ENCODE results near the gene RNF25.

DNA sequence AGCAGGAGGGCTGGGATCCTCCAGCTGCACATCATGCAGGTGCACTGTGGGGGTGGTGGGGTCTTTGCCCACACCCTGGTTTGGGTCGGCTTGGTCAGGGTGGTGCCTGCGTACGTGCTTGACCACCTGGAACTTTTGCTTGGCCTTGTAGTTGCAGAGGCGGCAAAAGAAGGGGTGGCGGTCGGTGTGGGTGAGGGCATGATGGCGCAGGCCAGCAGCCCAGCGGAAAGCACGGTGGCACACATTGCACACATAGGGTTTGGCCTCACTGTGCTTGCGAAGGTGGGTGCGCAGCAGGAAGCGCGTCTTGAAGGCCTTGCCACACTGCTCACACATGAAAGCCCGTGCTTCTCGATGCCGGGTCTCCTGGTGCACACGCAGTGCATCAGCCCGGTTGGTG, 33.4 kb downstream of the RNF25 start:
- TF ChIP-seq CTCF (conservative IDR thresholded peaks at IDR 0.05; ENCODE audit: low read depth in 2 of 2) (no peak), POLR2AphosphoS5 (IDR thresholded peaks at IDR 0.05; ENCODE audit: low read depth) (no peak), EZH2 (IDR thresholded peaks at IDR 0.05; ENCODE audit: low read depth, unreplicated experiment) (no peak), EZH2phosphoT487 (IDR thresholded peaks at IDR 0.05; ENCODE audit: unreplicated experiment) (no peak), NANOG (IDR thresholded peaks at IDR 0.05; ENCODE audit: borderline replicate concordance) (no peak), ZNF462 (CRISPR knock-in tag; IDR thresholded peaks at IDR 0.05) (no peak), ZNF331 (CRISPR knock-in tag; IDR thresholded peaks at IDR 0.05; ENCODE audit: low read depth) (no peak)
- TF ChIP-seq, protein P1, sequence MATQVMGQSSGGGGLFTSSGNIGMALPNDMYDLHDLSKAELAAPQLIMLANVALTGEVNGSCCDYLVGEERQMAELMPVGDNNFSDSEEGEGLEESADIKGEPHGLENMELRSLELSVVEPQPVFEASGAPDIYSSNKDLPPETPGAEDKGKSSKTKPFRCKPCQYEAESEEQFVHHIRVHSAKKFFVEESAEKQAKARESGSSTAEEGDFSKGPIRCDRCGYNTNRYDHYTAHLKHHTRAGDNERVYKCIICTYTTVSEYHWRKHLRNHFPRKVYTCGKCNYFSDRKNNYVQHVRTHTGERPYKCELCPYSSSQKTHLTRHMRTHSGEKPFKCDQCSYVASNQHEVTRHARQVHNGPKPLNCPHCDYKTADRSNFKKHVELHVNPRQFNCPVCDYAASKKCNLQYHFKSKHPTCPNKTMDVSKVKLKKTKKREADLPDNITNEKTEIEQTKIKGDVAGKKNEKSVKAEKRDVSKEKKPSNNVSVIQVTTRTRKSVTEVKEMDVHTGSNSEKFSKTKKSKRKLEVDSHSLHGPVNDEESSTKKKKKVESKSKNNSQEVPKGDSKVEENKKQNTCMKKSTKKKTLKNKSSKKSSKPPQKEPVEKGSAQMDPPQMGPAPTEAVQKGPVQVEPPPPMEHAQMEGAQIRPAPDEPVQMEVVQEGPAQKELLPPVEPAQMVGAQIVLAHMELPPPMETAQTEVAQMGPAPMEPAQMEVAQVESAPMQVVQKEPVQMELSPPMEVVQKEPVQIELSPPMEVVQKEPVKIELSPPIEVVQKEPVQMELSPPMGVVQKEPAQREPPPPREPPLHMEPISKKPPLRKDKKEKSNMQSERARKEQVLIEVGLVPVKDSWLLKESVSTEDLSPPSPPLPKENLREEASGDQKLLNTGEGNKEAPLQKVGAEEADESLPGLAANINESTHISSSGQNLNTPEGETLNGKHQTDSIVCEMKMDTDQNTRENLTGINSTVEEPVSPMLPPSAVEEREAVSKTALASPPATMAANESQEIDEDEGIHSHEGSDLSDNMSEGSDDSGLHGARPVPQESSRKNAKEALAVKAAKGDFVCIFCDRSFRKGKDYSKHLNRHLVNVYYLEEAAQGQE (IDR thresholded peaks at IDR 0.05; ENCODE audit: unreplicated experiment) = no peak

Data from GM23338 (cell line).